ENCODE data around the gene GPC5. TPM values are rescaled to one million over a fixed set of nuclear protein-coding genes. Genes with fewer than 3 reads are reported as not detected.

The GPC5 gene
- total RNA-seq, 1 experiment from 2014 or later: 0.15 TPM

- Histone ChIP-seq H3K14ac (ENCODE audit: insufficient read depth, low read length) (no peak overlapping the region), H3K4me1 (ENCODE audit: insufficient read depth, low read length) (no peaks in the 10 kb centered on the region), H4K91ac (ENCODE audit: insufficient read length, low read depth, low read length) (no peak overlapping the region), H2AFZ (ENCODE audit: low read length) (no peak overlapping the region), H2BK120ac (ENCODE audit: low read depth, low read length, poor library complexity, severe bottlenecking) (no peak overlapping the region), H2BK15ac (ENCODE audit: low read depth, low read length) (no peak overlapping the region), H3K4me2 (ENCODE audit: insufficient read depth, insufficient read length, low read length) (no peak overlapping the region), H3K27ac (ENCODE audit: insufficient read length, low read depth, low read length) (no peak overlapping the region), H2BK12ac (ENCODE audit: insufficient read length, low read depth, low read length) (no peak overlapping the region), H4K5ac (ENCODE audit: insufficient read length, low read depth, low read length) (no peak overlapping the region), H3K9me3 (ENCODE audit: control insufficient read depth, low read depth, low read length) (no peaks in the 10 kb centered on the region), H3K4ac (ENCODE audit: low read depth, low read length) (no peak overlapping the region), H3T11ph (ENCODE audit: low read length) (no peak overlapping the region), H2AK5ac (ENCODE audit: insufficient read length, low read length) (no peak overlapping the region), H3K23ac (ENCODE audit: insufficient read length, low read depth, low read length) (no peak overlapping the region), H3K27me3 (ENCODE audit: insufficient read depth, low read length) (no peaks in the 10 kb centered on the region), H4K20me1 (ENCODE audit: control insufficient read depth, insufficient read depth, insufficient read length) (no peaks in the 10 kb centered on the region), H2BK20ac (ENCODE audit: low read depth, low read length, poor library complexity, severe bottlenecking) (no peak overlapping the region), H2BK5ac (ENCODE audit: insufficient read length, low read length) (no peak overlapping the region), H4K8ac (replicated peaks; ENCODE audit: insufficient read length, low read depth, low read length) (no peak overlapping the region), H3K56ac (ENCODE audit: insufficient read length, low read depth, low read length) (no peak overlapping the region), H3K79me2 (ENCODE audit: insufficient read depth, low read length) (no peaks in the 10 kb centered on the region), H3K23me2 (ENCODE audit: insufficient read length, low read depth, low read length, poor library complexity, severe bottlenecking) (no peaks in the 10 kb centered on the region), H3K18ac (ENCODE audit: insufficient read length, low read depth, low read length) (no peak overlapping the region), H3K79me1 (ENCODE audit: insufficient read depth, low read depth, low read length, poor library complexity, severe bottlenecking) (no peaks in the 10 kb centered on the region), H3K9ac (ENCODE audit: extremely low read depth, insufficient read length, low read length) (no peak overlapping the region)
- TF ChIP-seq CTCF (conservative IDR thresholded peaks at IDR 0.05): no peak
- Mint-ChIP-seq H3K4me1 (no peaks in the 10 kb centered on the region), H3K27me3 (ENCODE audit: low read depth) (peaks cover 4% of the 10 kb centered on the region), H3K27ac (no peak overlapping the region), H3K4me3 (no peak overlapping the region), H3K9me3 (no peaks in the 10 kb centered on the region), H3K36me3 (ENCODE audit: insufficient read depth in 1 of 3, low read depth in 3 of 3) (no peaks in the 10 kb centered on the region)
- no peak for DNase-seq
Measured at GRCh38 chr13:92649140-92649813, 1250.9 kb downstream of the GPC5 start.

All from H9 (cell line).